ENCODE measurements around the gene ACOX2.

Gene ACOX2

GRCh38 chr3:58473275-58473674 is 63.7 kb downstream of the ACOX2 start:
- intact Hi-C loops (cut with DNase I; ENCODE audit: low total_unique reads) = no loop called here
- no peak for TF ChIP-seq CTCF (IDR thresholded peaks at IDR 0.05)

GRCh38 chr3:58471025-58471887 is 65.7 kb downstream of the ACOX2 start:
- no peaks in the 10 kb centered on the region for H3K4me1 ChIP-seq
- TF ChIP-seq CTCF (IDR thresholded peaks at IDR 0.05) = no peak
- H3K27me3 ChIP-seq = no peaks in the 10 kb centered on the region
- no peak for DNase-seq
- H3K27ac ChIP-seq = no peak overlapping the region
- intact Hi-C loops (cut with DNase I; ENCODE audit: low total_unique reads) = no loop called here
- H3K9me3 ChIP-seq = no peaks in the 10 kb centered on the region
- no peaks in the 10 kb centered on the region for H3K36me3 ChIP-seq
- no peak overlapping the region for H3K4me3 ChIP-seq

More at GRCh38 chr3:58473275-58473674, 63.7 kb downstream of the ACOX2 start:
- no peak overlapping the region for H3K27ac ChIP-seq
- no peak for DNase-seq
- no peaks in the 10 kb centered on the region for H3K27me3 ChIP-seq
- H3K4me1 ChIP-seq = no peaks in the 10 kb centered on the region
- no peak overlapping the region for H3K4me3 ChIP-seq
- no peaks in the 10 kb centered on the region for H3K9me3 ChIP-seq
- no peaks in the 10 kb centered on the region for H3K36me3 ChIP-seq

GRCh38 chr3:58470363-58471024 is 66.5 kb downstream of the ACOX2 start:
- no peak overlapping the region for H3K27ac ChIP-seq
- DNase-seq = no peak
- TF ChIP-seq CTCF (IDR thresholded peaks at IDR 0.05) = no peak
- H3K4me1 ChIP-seq = no peaks in the 10 kb centered on the region
- no peaks in the 10 kb centered on the region for H3K36me3 ChIP-seq
- no peak overlapping the region for H3K4me3 ChIP-seq
- no peaks in the 10 kb centered on the region for H3K9me3 ChIP-seq
- intact Hi-C loops (cut with DNase I; ENCODE audit: low total_unique reads) = no loop called here
- H3K27me3 ChIP-seq = no peaks in the 10 kb centered on the region

- no peak overlapping the region for H3K27ac ChIP-seq
- no peaks in the 10 kb centered on the region for H3K4me1 ChIP-seq
- no peak overlapping the region for H3K4me3 ChIP-seq
- no peaks in the 10 kb centered on the region for H3K9me3 ChIP-seq
- no peak for DNase-seq
- H3K36me3 ChIP-seq = no peaks in the 10 kb centered on the region
- no peaks in the 10 kb centered on the region for H3K27me3 ChIP-seq
- intact Hi-C loops (cut with DNase I; ENCODE audit: low total_unique reads) = no loop called here
- no peak for TF ChIP-seq CTCF (IDR thresholded peaks at IDR 0.05)
Measured at GRCh38 chr3:58469096-58469495, 67.9 kb downstream of the ACOX2 start.

- Histone ChIP-seq H3K4me3 (no peak overlapping the region), H3K27ac (no peak overlapping the region), H3K4me1 (peaks cover 0 to 10% (median 1%) of the 10 kb centered on the region in 4 donors), H3K9me3 (no peaks in the 10 kb centered on the region), H3K36me3 (no peaks in the 10 kb centered on the region), H3K27me3 (no peaks in the 10 kb centered on the region)
- no peak for DNase-seq
- no peak for TF ChIP-seq CTCF (IDR thresholded peaks at IDR 0.05)
- intact Hi-C loops (cut with DNase I; ENCODE audit: low total_unique reads) = no loop called here
Measured at GRCh38 chr3:58466899-58467563, 70.0 kb downstream of the ACOX2 start.

Data from tibial artery (tissue), 4 donors.